ENCODE results near the gene SAMM50. TPM values are rescaled to one million over a fixed set of nuclear protein-coding genes. Genes with fewer than 3 reads are reported as not detected.

The SAMM50 gene
- total RNA-seq, 1 experiment from 2014 or later, result 40.8 TPM

DNA sequence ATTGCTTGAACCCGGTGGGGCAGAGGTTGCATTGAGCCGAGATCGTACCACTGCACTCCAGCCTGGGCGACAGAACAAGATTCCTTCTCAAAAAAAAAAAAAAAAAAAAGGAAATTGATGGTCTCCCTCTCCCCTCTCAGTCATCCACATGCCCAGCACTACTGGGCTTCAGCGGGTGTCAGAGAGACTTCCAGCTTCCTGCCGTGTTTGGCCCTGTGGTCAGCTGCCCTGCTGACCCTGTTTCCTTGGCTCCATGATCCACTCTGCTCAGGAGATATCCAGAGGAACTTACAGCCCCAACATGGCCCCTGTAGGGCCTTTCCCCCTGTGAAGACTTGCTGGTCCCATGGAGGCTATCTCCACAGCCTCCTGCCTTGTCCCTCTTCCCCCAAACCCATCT lies 37.7 kb upstream of the SAMM50 start:
- TF ChIP-seq POLR2AphosphoS5 (IDR thresholded peaks at IDR 0.05; ENCODE audit: low read depth, low read length), result no peak
- TF ChIP-seq FOSL1 (IDR thresholded peaks at IDR 0.05; ENCODE audit: low read depth), result no peak
- no peak for TF ChIP-seq POLR2A (IDR thresholded peaks at IDR 0.05; ENCODE audit: borderline replicate concordance, extremely low read depth, insufficient read depth, insufficient read length)
- TF ChIP-seq RAD21 (IDR thresholded peaks at IDR 0.05; ENCODE audit: low read depth), result no peak
- TF ChIP-seq ZFX (IDR thresholded peaks at IDR 0.05), result no peak
- TF ChIP-seq, protein P1, sequence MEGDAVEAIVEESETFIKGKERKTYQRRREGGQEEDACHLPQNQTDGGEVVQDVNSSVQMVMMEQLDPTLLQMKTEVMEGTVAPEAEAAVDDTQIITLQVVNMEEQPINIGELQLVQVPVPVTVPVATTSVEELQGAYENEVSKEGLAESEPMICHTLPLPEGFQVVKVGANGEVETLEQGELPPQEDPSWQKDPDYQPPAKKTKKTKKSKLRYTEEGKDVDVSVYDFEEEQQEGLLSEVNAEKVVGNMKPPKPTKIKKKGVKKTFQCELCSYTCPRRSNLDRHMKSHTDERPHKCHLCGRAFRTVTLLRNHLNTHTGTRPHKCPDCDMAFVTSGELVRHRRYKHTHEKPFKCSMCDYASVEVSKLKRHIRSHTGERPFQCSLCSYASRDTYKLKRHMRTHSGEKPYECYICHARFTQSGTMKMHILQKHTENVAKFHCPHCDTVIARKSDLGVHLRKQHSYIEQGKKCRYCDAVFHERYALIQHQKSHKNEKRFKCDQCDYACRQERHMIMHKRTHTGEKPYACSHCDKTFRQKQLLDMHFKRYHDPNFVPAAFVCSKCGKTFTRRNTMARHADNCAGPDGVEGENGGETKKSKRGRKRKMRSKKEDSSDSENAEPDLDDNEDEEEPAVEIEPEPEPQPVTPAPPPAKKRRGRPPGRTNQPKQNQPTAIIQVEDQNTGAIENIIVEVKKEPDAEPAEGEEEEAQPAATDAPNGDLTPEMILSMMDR (IDR thresholded peaks at IDR 0.05 in 2 of 3, conservative IDR thresholded peaks at IDR 0.05 in 1 of 3; ENCODE audit: borderline replicate concordance in 1 of 3, insufficient read depth in 1 of 3, low read depth in 2 of 3, low read length in 2 of 3), result no peak
- TF ChIP-seq EZH2 (IDR thresholded peaks at IDR 0.05), result no peak
- no peak for TF ChIP-seq ELF1 (IDR thresholded peaks at IDR 0.05; ENCODE audit: borderline replicate concordance, low read depth)
- TF ChIP-seq, protein P2, sequence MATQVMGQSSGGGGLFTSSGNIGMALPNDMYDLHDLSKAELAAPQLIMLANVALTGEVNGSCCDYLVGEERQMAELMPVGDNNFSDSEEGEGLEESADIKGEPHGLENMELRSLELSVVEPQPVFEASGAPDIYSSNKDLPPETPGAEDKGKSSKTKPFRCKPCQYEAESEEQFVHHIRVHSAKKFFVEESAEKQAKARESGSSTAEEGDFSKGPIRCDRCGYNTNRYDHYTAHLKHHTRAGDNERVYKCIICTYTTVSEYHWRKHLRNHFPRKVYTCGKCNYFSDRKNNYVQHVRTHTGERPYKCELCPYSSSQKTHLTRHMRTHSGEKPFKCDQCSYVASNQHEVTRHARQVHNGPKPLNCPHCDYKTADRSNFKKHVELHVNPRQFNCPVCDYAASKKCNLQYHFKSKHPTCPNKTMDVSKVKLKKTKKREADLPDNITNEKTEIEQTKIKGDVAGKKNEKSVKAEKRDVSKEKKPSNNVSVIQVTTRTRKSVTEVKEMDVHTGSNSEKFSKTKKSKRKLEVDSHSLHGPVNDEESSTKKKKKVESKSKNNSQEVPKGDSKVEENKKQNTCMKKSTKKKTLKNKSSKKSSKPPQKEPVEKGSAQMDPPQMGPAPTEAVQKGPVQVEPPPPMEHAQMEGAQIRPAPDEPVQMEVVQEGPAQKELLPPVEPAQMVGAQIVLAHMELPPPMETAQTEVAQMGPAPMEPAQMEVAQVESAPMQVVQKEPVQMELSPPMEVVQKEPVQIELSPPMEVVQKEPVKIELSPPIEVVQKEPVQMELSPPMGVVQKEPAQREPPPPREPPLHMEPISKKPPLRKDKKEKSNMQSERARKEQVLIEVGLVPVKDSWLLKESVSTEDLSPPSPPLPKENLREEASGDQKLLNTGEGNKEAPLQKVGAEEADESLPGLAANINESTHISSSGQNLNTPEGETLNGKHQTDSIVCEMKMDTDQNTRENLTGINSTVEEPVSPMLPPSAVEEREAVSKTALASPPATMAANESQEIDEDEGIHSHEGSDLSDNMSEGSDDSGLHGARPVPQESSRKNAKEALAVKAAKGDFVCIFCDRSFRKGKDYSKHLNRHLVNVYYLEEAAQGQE (IDR thresholded peaks at IDR 0.05; ENCODE audit: low read depth), result no peak
- no peak for TF ChIP-seq TCF7L2 (IDR thresholded peaks at IDR 0.05; ENCODE audit: borderline replicate concordance, extremely low read depth, insufficient read depth, insufficient read length)
- TF ChIP-seq ZNF274 (IDR thresholded peaks at IDR 0.05; ENCODE audit: low read depth, low read length), result no peak
- no peak for TF ChIP-seq CBX3 (IDR thresholded peaks at IDR 0.05; ENCODE audit: low read depth)
- TF ChIP-seq YY1 (IDR thresholded peaks at IDR 0.05; ENCODE audit: extremely low read depth, insufficient replicate concordance, low read depth, low read length), result no peak
- TF ChIP-seq SRF (IDR thresholded peaks at IDR 0.05; ENCODE audit: low read depth), result no peak
- no peak for TF ChIP-seq SIN3A (IDR thresholded peaks at IDR 0.05; ENCODE audit: low read depth)
- TF ChIP-seq EGR1 (IDR thresholded peaks at IDR 0.05; ENCODE audit: low read depth), result no peak
- Histone ChIP-seq H3K9ac (ENCODE audit: low read length) (no peak overlapping the region), H3K9me3 (ENCODE audit: control insufficient read depth in 1 of 2, insufficient read depth in 1 of 2, low read depth in 1 of 2, low read length in 2 of 2) (no peaks in the 10 kb centered on the region), H3K4me2 (ENCODE audit: low read length) (no peak overlapping the region), H3K36me3 (ENCODE audit: control insufficient read depth in 1 of 2, insufficient read depth in 2 of 2, low read length in 2 of 2) (no peaks in the 10 kb centered on the region), H3K79me2 (ENCODE audit: insufficient read depth, low read length) (no peaks in the 10 kb centered on the region), H3K4me1 (ENCODE audit: control insufficient read depth in 1 of 2, insufficient read depth in 2 of 2, low read length in 2 of 2) (peaks cover 18 to 21% of the 10 kb centered on the region in 2 experiments), H3K4me3 (replicated peaks in 1 of 2; ENCODE audit: low read depth in 1 of 2, low read length in 2 of 2) (no peak overlapping the region), H2AFZ (ENCODE audit: low read depth, low read length, poor library complexity, severe bottlenecking) (no peak overlapping the region), H4K20me1 (ENCODE audit: insufficient read depth) (no peaks in the 10 kb centered on the region), H3K27me3 (ENCODE audit: insufficient read depth, low read length) (peaks cover under 1% of the 10 kb centered on the region; the same call in 1 of the 2 replicates), H3K27ac (ENCODE audit: low read depth, low read length) (no peak overlapping the region), H3K9me2 (ENCODE audit: insufficient read depth) (no peaks in the 10 kb centered on the region)
- ATAC-seq (no peak), DNase-seq (ENCODE audit: low read depth, low spot score) (no peak)
- ChIA-PET RAD21 (ENCODE audit: low non-redundant PET in 1 of 2, low total read pairs in 2 of 2, uncharacterized antibody in 2 of 2, unreplicated experiment in 2 of 2) (no interaction called here), CTCF (no interaction called here), POLR2A (no interaction called here)
- BruUV-seq (replicated peaks), result no TSS peak
- intact Hi-C loops (cut with micrococcal nuclease), result no loop called here
